Nephron progenitor cell (in vitro differentiated cells): Measurements from ENCODE around the gene CCDC33.

ENCODE experiments used
- DNase-seq: peaks from one replicate; pipeline ENCODE4 v3.0.0; 2021
- H3K27ac Mint-ChIP-seq: 2 replicates; pipeline ENCODE4 v1.8.0; 2021; ENCODE audit warnings: mild to moderate bottlenecking, moderate library complexity, mixed read lengths
- H3K27me3 Mint-ChIP-seq: 2 replicates; pipeline ENCODE4 v1.8.0; 2021; ENCODE audit warnings: mild to moderate bottlenecking, low read depth, mixed read lengths; ENCODE audit not compliant: poor library complexity
- H3K36me3 Mint-ChIP-seq: 2 replicates; pipeline ENCODE4 v1.8.0; 2021; ENCODE audit warnings: low read depth, mixed read lengths
- H3K4me1 Mint-ChIP-seq: 2 replicates; pipeline ENCODE4 v1.8.0; 2021; ENCODE audit warnings: mixed read lengths
- H3K4me3 Mint-ChIP-seq: 2 replicates; pipeline ENCODE4 v1.8.0; 2021; ENCODE audit warnings: mild to moderate bottlenecking, moderate library complexity, mixed read lengths
- H3K9me3 Mint-ChIP-seq: 2 replicates; pipeline ENCODE4 v1.8.0; 2021; ENCODE audit warnings: mild to moderate bottlenecking, moderate library complexity, mixed read lengths
- CTCF ChIP-seq: fragments of 200-600 bp; sonication (generic); IDR thresholded peaks from 2 replicates; pipeline ENCODE4 v1.5.0; 2021; ENCODE audit warnings: antibody characterized with exemption

CCDC33 gene

GRCh38 chr15:74300057-74300795 lies 64.1 kb downstream of the CCDC33 start:
- H3K4me1 Mint-ChIP-seq = peaks cover 51% of the 10 kb centered on the region
- H3K9me3 Mint-ChIP-seq = no peaks in the 10 kb centered on the region
- no peak overlapping the region for H3K27ac Mint-ChIP-seq
- TF ChIP-seq CTCF = no peak
- DNase-seq = no peak
- H3K4me3 Mint-ChIP-seq = no peak overlapping the region
- peaks cover 38% of the 10 kb centered on the region for H3K27me3 Mint-ChIP-seq
- no peaks in the 10 kb centered on the region for H3K36me3 Mint-ChIP-seq

- Mint-ChIP-seq H3K9me3 (no peaks in the 10 kb centered on the region), H3K4me1 (peaks cover 66% of the 10 kb centered on the region), H3K27ac (no peak overlapping the region), H3K36me3 (no peaks in the 10 kb centered on the region), H3K27me3 (peaks cover 43% of the 10 kb centered on the region), H3K4me3 (peak overlapping the region; percentile 14)
- no peak for TF ChIP-seq CTCF
- DNase-seq = no peak
Measured at GRCh38 chr15:74301583-74302361, 65.6 kb downstream of the CCDC33 start.

GRCh38 chr15:74302821-74303359 lies 66.8 kb downstream of the CCDC33 start:
- TF ChIP-seq CTCF = peak; percentile 65
- Mint-ChIP-seq H3K9me3 (no peaks in the 10 kb centered on the region), H3K36me3 (no peaks in the 10 kb centered on the region), H3K27me3 (peaks cover 43% of the 10 kb centered on the region), H3K27ac (no peak overlapping the region), H3K4me1 (peaks cover 77% of the 10 kb centered on the region), H3K4me3 (peak overlapping the region; percentile 42)
- peak; percentile 77 for DNase-seq

GRCh38 chr15:74303741-74304309 lies 67.7 kb downstream of the CCDC33 start:
- Mint-ChIP-seq H3K27me3 (peaks cover 41% of the 10 kb centered on the region), H3K9me3 (no peaks in the 10 kb centered on the region), H3K27ac (peak overlapping the region; percentile 67), H3K4me1 (peaks cover 82% of the 10 kb centered on the region), H3K36me3 (no peaks in the 10 kb centered on the region), H3K4me3 (peak overlapping the region; percentile 69)
- DNase-seq = no peak
- no peak for TF ChIP-seq CTCF

- peak overlapping the region; percentile 69 for H3K4me3 Mint-ChIP-seq
- no peak for TF ChIP-seq CTCF
Measured at GRCh38 chr15:74304431-74304830, 68.3 kb downstream of the CCDC33 start.

More at GRCh38 chr15:74304431-74304830, 68.3 kb downstream of the CCDC33 start:
- H3K9me3 Mint-ChIP-seq = no peaks in the 10 kb centered on the region
- no peak for DNase-seq
- H3K4me1 Mint-ChIP-seq = peaks cover 88% of the 10 kb centered on the region
- H3K27ac Mint-ChIP-seq = no peak overlapping the region
- H3K36me3 Mint-ChIP-seq = no peaks in the 10 kb centered on the region
- peaks cover 36% of the 10 kb centered on the region for H3K27me3 Mint-ChIP-seq
